ENCODE measurements around the gene CPAMD8.
"Not testable (repeated sequence)": the region's sequence is repeated elsewhere in the genome, so short reads cannot be mapped to it uniquely, and the experiment has no call there.

CPAMD8 gene

GRCh38 chr19:17037966-17038500, 11.4 kb upstream of the CPAMD8 start:
- no peak for DNase-seq

GRCh38 chr19:17037184-17037583, 10.6 kb upstream of the CPAMD8 start:
- DNase-seq = no peak

DNA sequence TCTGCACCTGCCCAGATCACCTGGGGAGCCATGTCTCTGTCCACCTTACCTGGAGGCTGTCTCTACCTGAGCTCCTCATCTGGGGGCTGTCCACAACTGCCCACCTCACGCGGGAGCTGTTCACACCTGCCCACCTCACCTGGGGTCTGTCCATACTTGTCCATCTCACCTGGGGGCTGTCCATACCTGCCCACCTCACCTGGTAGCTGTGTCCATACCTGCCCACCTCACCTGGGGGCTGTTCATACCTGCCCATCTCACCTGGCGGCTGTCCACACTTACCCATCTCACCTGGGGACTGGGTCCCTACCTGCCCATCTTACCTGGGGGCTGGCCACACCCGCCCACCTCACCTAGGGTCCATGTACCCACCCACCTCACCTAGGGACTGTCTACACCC, 10.0 kb upstream of the CPAMD8 start:
- no peak for DNase-seq

GRCh38 chr19:17035842-17036424, 9.3 kb upstream of the CPAMD8 start:
- DNase-seq = no peak

DNA sequence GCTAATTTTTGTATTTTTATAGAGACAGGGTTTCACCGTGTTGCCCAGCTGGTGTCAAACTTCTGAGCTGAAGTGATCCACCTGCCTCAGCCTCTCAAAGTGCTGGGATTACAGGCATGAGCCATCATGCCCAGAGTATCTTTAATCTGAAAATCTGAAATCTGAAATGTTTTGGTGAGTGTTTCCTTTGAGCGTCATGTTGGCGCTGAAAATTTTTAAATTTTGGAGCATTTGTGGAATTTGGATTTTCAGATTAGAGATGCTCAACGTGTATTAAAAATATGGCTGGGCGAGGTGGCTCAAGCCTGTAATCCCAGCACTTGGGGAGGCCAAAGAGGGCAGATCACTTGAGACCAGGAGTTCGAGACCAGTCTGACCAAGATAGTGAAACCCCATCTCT, 5.1 kb upstream of the CPAMD8 start:
- no peak for DNase-seq

DNA sequence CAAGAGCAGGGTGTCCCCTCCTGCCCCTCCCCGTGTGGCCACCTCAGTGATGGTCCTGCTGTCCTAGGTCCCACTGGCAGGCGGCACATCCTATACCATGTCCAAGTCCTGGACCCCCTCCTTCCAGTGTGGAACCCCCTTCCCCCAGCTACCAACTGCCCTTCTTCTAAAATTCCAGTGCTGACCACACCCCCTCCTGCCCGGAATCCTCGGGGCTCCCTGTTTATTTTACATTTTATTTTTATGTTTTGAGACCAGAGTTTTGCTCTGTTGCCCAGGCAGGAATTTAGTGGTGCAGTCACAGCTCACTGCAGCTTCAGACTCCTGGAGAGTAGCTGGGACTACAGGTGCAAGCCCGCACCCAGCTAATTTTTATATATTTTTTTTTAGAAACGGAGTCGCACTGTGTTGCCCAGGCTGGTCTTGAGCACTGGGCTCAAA, 945 bp upstream of the CPAMD8 start:
- DNase-seq = no peak

- no peak for DNase-seq
Observed at GRCh38 chr19:17025991-17026658, 485 bp downstream of the CPAMD8 start.

DNA sequence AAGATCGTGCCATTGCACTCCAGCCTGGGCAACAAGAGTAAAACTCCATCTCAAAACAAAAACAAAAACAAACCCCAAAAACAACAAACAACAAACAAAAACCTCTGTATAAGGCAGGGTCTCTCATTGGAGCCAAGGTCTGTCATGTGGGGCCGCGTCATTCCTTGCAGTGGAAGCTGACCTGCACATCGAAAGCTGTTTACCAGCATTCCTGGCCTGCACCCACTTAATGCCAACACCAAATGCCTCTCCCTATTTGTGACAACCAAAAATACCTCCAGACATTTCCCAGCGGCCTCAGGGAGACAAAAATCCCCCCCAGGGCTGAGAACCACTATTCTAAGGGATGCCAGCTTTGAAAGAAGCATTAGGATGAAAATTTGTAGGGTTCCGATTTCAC, 1.2 kb downstream of the CPAMD8 start:
- DNase-seq = no peak

DNA sequence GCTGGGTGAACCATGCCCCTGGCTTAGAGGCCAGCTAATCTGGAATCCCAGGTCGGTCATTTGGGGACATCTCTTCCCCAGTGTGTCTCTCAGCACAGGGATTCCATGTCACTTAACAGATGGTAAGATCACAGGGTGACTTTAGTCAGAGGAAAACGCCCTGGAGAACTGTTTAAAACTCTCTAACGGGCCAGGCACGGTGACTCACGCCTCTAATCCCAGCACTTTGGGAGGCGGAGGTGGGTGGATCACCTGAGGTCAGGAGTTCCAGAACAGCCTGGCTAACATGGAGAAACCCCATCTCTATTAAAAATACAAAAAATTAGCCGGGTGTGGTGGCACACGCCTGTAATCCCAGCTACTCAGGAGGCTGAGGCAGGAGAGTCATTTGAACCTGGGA, 1.7 kb downstream of the CPAMD8 start:
- not testable (repeated sequence) for DNase-seq

GRCh38 chr19:17023805-17024204, 2.8 kb downstream of the CPAMD8 start:
- no peak for DNase-seq

DNA sequence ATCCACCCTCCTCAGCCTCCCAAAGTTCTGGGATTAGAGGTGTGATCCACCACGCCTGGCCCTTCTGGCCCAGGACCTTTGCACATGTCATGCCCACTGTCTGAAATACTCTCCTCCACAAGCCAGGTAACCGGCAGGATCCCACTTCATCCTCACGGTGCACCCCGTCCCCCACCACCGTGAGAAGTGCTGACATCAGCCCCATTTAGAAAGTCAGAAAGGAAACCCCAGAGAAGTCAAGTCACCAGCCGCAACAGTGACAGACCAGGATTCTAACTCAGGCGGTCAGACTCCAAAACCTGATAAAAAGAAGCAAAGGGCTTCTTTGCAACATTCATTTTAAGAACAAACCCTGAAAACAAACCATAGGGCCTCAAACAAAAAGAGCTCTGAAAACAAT, 3.9 kb downstream of the CPAMD8 start:
- DNase-seq = no peak

- DNase-seq = no peak
Observed at GRCh38 chr19:17021793-17022590, 4.6 kb downstream of the CPAMD8 start.

- DNase-seq = no peak
Observed at GRCh38 chr19:17021328-17021727, 5.3 kb downstream of the CPAMD8 start.

- no peak for DNase-seq
Observed at GRCh38 chr19:17020823-17021222, 5.8 kb downstream of the CPAMD8 start.

DNA sequence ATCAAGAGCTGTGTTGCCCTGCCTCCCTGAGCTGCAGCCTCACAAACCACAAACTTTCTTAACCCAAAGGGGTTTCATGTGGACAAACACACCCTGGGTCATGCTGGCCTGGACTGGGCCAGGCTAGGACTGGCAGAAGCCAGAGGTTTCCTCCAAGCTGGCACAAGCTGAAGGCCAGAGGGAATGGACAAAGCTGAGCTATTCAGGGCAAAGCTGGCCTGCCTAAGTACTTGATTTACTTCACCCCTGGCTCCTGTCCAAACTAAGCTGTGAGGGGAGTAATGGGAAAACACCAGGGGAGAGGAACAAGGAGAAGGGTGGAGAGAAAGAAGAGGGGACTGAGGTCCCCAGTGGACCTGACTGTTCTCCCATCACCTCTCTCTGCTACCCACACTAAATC, 6.2 kb downstream of the CPAMD8 start:
- no peak for DNase-seq

DNA sequence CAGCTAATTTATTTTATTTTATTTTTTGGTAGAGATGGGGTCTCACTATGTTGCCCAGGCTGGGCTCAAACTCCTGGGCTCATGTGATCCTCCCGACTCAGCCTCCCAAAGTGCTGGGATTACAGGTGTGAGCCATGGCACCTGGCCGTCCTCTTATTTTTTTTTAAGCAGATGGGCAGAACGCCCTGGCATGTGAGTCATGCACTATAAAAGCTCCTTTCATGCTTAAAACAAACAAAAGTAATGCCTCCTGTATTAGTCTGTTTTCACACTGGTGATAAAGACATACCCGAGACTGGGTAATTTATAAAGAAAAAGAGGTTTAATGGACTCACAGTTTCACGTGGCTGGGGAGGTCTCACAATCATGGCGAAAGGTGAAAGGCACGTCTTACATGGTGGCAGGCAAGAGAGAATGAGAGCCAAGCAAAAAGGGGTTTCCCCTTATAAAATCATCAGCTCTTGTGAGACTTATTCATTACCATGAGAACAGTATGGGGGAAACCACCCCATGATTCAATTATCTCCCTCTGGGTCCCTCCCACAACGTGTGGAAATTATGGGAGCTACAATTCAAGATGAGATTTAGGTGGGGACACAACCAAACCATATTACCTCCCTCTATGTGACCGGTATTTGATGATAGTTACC, 12.3 kb downstream of the CPAMD8 start:
- DNase-seq = not testable (repeated sequence)

- DNase-seq = no peak
Observed at GRCh38 chr19:17011485-17011884, 15.1 kb downstream of the CPAMD8 start.

DNA sequence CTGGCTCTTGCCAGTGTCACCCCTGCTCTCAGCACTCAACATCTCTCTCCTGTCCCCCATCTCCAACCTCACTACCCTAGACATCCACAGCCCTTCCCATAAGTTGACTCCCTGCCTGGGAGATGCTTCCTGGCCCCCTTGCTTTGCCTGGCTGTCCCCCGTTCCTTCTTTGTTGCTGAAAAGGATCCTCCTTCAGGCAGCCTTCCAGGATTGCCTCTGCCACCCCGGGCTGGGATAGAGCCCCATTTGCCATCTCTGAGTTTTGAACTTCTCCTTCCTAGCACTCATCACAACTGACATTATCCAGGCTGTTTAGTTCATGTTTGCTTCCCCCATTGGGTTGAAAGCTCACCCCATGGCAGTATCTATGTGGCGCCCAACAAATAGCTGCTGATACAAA, 20.0 kb downstream of the CPAMD8 start:
- no peak for DNase-seq

DNA sequence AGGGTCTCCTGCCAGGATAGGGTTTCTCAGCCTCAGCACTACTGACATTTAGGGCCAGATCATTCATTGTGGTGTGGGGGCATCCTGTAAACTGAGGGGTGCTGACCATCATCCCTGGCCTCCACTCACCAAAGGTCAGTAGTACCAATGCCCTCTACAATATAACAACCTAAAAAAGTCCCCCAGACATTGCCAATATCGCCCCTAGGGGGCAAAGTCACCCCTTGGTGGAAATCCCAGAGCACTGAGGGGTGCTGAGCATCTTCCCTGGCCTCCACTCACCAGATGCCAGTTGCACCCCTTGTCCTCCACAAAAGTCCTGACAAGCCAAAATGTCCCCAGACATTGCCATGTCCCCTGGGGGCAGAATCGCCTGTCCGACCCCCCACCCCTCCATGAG, 21.6 kb downstream of the CPAMD8 start:
- no peak for DNase-seq

DNA sequence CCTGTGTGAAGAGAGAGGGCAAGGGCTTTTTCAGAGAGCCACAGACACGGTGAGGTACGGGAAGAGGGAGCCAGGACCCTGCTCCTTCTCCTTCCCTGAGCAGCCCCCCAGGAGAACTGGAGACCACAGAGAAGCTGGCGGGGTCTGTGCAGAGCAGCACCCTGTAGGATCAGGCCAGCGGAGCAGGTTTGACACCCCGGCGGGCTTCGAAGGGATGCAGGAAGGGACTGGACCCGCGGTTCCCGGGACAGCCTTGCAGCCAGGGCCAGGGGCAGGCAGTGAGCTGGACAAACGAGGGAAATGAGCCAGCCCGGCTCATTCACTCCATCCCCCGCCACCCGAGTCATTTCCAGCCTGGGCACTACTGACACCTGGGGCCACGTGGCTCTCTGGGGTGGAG, 22.2 kb downstream of the CPAMD8 start:
- no peak for DNase-seq

GRCh38 chr19:17002455-17002854, 24.2 kb downstream of the CPAMD8 start:
- DNase-seq = no peak

DNA sequence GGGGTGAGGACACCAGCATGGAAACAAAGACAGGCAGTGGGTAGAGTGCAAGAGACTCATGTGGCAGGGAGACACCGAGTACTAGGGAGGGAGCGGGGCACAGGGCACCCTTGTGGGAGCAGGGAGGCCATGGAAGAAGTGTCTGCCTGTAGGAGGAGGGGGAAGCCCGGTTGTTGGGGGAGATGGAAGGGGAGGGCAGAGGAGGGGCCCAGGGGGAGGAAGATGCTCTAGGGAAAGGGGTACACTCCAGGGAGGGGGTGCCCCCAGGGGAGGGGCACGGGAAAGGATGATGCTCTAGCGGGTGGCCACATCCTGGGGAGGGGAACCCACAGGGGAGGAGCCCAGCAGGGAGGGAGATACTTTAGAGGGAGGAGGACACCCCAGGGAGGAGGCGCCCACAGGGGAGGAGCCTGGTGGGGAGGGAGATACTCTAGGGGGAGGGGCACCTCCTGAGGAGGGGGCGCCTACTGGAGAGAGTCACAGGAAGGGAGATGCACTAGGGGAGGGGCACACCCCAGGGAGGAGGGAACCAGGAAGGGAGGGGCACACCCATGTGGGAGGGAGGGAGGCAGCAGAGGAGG, 24.9 kb downstream of the CPAMD8 start:
- no peak for DNase-seq

DNA sequence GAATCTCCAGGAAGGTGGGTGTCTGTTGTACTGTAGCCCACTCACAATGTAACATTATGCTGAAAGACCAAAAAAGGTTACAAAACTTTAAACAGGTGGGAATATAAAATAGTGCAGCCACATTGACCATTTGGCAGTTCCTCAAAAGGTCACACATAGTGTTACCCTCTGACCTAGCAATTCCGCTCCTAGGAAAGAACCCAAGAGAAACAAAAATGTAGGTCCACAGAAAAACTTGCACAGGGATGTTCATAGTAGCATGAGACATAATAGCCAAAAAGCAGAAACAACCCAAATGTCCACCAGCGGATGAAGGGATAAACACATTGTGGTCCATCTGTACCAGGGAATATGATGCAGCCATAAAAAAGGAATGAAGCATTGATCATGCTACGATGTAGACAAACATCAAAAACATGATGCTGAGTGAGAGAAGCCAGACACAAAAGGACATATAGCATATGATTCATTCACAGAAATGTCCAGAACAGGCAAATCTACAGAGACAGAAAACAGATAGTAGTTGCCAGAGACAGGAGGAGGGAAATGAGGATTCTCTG, 27.9 kb downstream of the CPAMD8 start:
- DNase-seq = no peak

Data from cerebellar nuclear complex (tissue), 1 donor.